Measurements from ENCODE around the gene GSTA2.
"Not testable (repeated sequence)": the region's sequence is repeated elsewhere in the genome, so short reads cannot be mapped to it uniquely, and the experiment has no call there.

- TF ChIP-seq CTCF, POLR2A (IDR thresholded peaks at IDR 0.05): not testable (repeated sequence)
Measured at GRCh38 chr6:52782696-52783274, 19.5 kb upstream of the GSTA2 start.

All from testis (tissue), 2 donors.